ENCODE data around the gene C19orf85. TPM values are rescaled to one million over a fixed set of nuclear protein-coding genes. Genes with fewer than 3 reads are reported as not detected.
A peak's percentile ranks its signal among the peaks of the same experiment; 100 is the strongest.

The C19orf85 gene
- total RNA-seq, 1 experiment from 2014 or later: not detected

DNA sequence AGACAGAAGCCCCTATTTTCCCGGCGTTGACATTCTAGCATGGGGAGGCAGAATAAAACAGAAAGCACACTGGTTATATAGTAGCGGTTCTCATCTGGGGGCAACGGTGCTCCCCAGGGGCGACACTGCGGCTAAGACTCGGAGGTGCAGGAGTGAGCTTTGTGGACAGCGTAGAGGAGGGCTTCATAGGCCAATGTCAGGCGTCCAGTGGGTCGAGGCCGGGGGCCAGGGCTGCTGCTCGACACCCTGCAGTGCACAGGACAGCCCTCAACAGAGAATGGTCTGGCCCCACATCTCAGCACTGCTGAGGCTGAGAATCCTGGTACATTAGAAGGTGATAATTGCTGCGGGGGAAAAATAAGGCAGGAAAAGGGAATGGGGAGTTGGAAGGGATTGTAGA lies 13.4 kb upstream of the C19orf85 start:
- intact Hi-C loops (cut with micrococcal nuclease; ENCODE audit: unreplicated experiment) (no loop called here), in situ Hi-C loops (cut with HindIII; ENCODE audit: low pct_unique_long_range_greater_than_20kb, low sequenced_read_pairs) (no loop called here)
- H3K27ac ChIP-seq (ENCODE audit: low read length): peak overlapping the region; percentile 97
- peaks cover 46% of the 10 kb centered on the region for H3K4me1 ChIP-seq (ENCODE audit: control insufficient read depth, insufficient read depth, low read length)
- ChIA-PET CTCF (no interaction called here), POLR2A (no interaction called here)
- no TSS peak for BruUV-seq (replicated peaks)
- H3K4me3 ChIP-seq (ENCODE audit: low read depth in 2 of 2, low read length in 2 of 2): peak overlapping the region; percentile 73 to 94
- no peaks in the 10 kb centered on the region for H3K27me3 ChIP-seq (ENCODE audit: control insufficient read depth, insufficient read depth, low read length)
- no peaks in the 10 kb centered on the region for H3K36me3 ChIP-seq (ENCODE audit: control insufficient read depth, insufficient read depth, low read length)
- H3K9me3 ChIP-seq (ENCODE audit: control insufficient read depth, insufficient read depth, low read depth, low read length): no peaks in the 10 kb centered on the region
- no peak for TF ChIP-seq SIN3A (IDR thresholded peaks at IDR 0.05; ENCODE audit: borderline replicate concordance, insufficient read depth, low read depth, low read length)
- TF ChIP-seq, protein P1, sequence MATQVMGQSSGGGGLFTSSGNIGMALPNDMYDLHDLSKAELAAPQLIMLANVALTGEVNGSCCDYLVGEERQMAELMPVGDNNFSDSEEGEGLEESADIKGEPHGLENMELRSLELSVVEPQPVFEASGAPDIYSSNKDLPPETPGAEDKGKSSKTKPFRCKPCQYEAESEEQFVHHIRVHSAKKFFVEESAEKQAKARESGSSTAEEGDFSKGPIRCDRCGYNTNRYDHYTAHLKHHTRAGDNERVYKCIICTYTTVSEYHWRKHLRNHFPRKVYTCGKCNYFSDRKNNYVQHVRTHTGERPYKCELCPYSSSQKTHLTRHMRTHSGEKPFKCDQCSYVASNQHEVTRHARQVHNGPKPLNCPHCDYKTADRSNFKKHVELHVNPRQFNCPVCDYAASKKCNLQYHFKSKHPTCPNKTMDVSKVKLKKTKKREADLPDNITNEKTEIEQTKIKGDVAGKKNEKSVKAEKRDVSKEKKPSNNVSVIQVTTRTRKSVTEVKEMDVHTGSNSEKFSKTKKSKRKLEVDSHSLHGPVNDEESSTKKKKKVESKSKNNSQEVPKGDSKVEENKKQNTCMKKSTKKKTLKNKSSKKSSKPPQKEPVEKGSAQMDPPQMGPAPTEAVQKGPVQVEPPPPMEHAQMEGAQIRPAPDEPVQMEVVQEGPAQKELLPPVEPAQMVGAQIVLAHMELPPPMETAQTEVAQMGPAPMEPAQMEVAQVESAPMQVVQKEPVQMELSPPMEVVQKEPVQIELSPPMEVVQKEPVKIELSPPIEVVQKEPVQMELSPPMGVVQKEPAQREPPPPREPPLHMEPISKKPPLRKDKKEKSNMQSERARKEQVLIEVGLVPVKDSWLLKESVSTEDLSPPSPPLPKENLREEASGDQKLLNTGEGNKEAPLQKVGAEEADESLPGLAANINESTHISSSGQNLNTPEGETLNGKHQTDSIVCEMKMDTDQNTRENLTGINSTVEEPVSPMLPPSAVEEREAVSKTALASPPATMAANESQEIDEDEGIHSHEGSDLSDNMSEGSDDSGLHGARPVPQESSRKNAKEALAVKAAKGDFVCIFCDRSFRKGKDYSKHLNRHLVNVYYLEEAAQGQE (IDR thresholded peaks at IDR 0.05; ENCODE audit: insufficient read depth in 1 of 2, low read depth in 2 of 2, low read length in 1 of 2): no peak
- TF ChIP-seq, protein P2, sequence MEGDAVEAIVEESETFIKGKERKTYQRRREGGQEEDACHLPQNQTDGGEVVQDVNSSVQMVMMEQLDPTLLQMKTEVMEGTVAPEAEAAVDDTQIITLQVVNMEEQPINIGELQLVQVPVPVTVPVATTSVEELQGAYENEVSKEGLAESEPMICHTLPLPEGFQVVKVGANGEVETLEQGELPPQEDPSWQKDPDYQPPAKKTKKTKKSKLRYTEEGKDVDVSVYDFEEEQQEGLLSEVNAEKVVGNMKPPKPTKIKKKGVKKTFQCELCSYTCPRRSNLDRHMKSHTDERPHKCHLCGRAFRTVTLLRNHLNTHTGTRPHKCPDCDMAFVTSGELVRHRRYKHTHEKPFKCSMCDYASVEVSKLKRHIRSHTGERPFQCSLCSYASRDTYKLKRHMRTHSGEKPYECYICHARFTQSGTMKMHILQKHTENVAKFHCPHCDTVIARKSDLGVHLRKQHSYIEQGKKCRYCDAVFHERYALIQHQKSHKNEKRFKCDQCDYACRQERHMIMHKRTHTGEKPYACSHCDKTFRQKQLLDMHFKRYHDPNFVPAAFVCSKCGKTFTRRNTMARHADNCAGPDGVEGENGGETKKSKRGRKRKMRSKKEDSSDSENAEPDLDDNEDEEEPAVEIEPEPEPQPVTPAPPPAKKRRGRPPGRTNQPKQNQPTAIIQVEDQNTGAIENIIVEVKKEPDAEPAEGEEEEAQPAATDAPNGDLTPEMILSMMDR (IDR thresholded peaks at IDR 0.05): no peak
- TF ChIP-seq POLR2AphosphoS5 (IDR thresholded peaks at IDR 0.05; ENCODE audit: low read depth, low read length): 0 out of 2 replicates have a peak, but pooled peaks have one; percentile 3
- DNase-seq (ENCODE audit: low read depth, low spot score) (no peak), ATAC-seq (no peak)

DNA sequence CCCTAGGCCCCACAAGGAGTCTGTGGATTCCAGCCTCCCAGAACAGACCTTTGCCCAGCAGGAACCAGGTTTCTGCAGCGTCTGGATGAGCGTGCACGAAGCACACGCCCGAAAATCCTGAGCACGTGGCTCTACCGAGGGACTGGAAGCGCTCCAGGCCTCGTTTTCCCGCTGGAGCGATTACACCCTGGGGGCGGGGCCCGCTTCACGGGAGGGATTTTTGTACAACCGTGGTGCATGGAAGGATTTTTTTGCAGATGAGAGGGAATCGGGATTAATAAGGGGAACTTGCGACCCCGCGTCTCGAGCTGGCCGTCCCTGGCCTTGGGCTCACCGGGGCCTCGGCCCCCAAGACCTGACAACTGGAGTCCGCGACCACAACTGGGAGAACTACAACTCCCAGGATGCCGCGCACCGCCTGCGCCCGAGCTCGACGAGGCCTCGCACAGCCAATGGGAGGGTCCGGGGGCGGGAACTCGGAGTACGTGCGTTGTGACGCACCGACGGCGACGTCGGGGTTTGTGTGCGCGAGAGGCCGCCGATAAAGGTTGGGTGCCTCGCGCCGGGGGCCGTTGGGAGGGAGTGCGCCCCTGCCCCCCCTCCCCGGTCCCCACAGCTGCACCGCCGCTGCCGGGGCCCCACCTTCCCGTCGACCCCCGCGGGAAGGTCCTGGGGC lies 11.7 kb upstream of the C19orf85 start, which contains the start of gene ZNF628:
Gene ZNF628, plus strand, starts transcription at position 518 of the 676 bp plus-strand sequence. CDS start 3,294 bp downstream, outside the sequence.
- intact Hi-C loops (cut with micrococcal nuclease; ENCODE audit: unreplicated experiment): no loop called here

More for the DNA sequence above, 11.7 kb upstream of the C19orf85 start, which contains the start of gene ZNF628:
- Histone ChIP-seq H3K36me3 (ENCODE audit: control insufficient read depth, insufficient read depth, low read length) (no peaks in the 10 kb centered on the region), H3K4me3 (ENCODE audit: low read depth in 2 of 2, low read length in 2 of 2) (peak within 1 kb of the TSS; percentile 73 to 94), H3K4me1 (ENCODE audit: control insufficient read depth, insufficient read depth, low read length) (peaks cover 52% of the 10 kb centered on the region), H3K9me3 (ENCODE audit: control insufficient read depth, insufficient read depth, low read depth, low read length) (no peaks in the 10 kb centered on the region), H3K27ac (ENCODE audit: low read length) (peak within 1 kb of the TSS; percentile 97), H3K27me3 (ENCODE audit: control insufficient read depth, insufficient read depth, low read length) (no peaks in the 10 kb centered on the region)
- BruUV-seq (replicated peaks): no TSS peak
- DNase-seq (ENCODE audit: low read depth, low spot score) (peak; percentile 89), ATAC-seq (peak; percentile 95)
- TF ChIP-seq, protein P2 (IDR thresholded peaks at IDR 0.05): no peak
- TF ChIP-seq, protein P1 (IDR thresholded peaks at IDR 0.05; ENCODE audit: insufficient read depth in 1 of 2, low read depth in 2 of 2, low read length in 1 of 2): no peak
- no peak for TF ChIP-seq TCF7L2 (IDR thresholded peaks at IDR 0.05; ENCODE audit: low read depth, low read length)
- no peak; the same call in 1 of the 2 replicates for TF ChIP-seq POLR2AphosphoS5 (IDR thresholded peaks at IDR 0.05; ENCODE audit: low read depth, low read length)
- no peak for TF ChIP-seq SIN3A (IDR thresholded peaks at IDR 0.05; ENCODE audit: borderline replicate concordance, insufficient read depth, low read depth, low read length)
- in situ Hi-C loops (cut with HindIII; ENCODE audit: low pct_unique_long_range_greater_than_20kb, low sequenced_read_pairs): no loop called here
- POLR2A ChIA-PET: interaction anchor here (0.5 to 1.2 kb wide), 8 partner anchors 9 to 1747 kb away, joined by 3 to 6 read pairs (median 3); partner anchors contain the start of gene NAT14
- CTCF ChIA-PET: interaction anchor here (0.6 to 1.9 kb wide), 3 partner anchors 9 to 133 kb away, joined by 3 to 12 read pairs (median 3); no protein-coding TSS in a partner anchor
